KG1 (cell line): ENCODE results near the gene RNF31.

Experiments
- DNase-seq: peaks from one replicate; lab custom pipeline; 2025; lab: John Stamatoyannopoulos, UW

RNF31 gene

GRCh38 chr14:24159777-24160498 lies 12.6 kb downstream of the RNF31 start:
- DNase-seq, result no peak

- DNase-seq, result no peak
Observed at GRCh38 chr14:24160499-24160849, 13.2 kb downstream of the RNF31 start.

GRCh38 chr14:24160850-24161804 lies 13.8 kb downstream of the RNF31 start, which contains the start of gene IRF9:
Gene IRF9, plus strand, starts transcription at chr14:24161265. Its CDS starts 880 bp downstream, at chr14:24162145.
- DNase-seq, result peak; percentile 91

GRCh38 chr14:24162093-24162492 lies 14.8 kb downstream of the RNF31 start:
- DNase-seq, result no peak

GRCh38 chr14:24164518-24164991 lies 17.3 kb downstream of the RNF31 start:
- no peak for DNase-seq

- no peak for DNase-seq
Observed at GRCh38 chr14:24165785-24166184, 18.5 kb downstream of the RNF31 start.

GRCh38 chr14:24167469-24168114 lies 20.3 kb downstream of the RNF31 start:
- no peak for DNase-seq

- no peak for DNase-seq
Observed at GRCh38 chr14:24171422-24172260, 24.3 kb downstream of the RNF31 start, which contains the start of gene REC8. Gene REC8, plus strand, starts transcription at chr14:24172080. Its CDS starts 473 bp downstream, at chr14:24172553.

- DNase-seq, result no peak
Observed at GRCh38 chr14:24172261-24172860, 25.1 kb downstream of the RNF31 start.

GRCh38 chr14:24172871-24173281 lies 25.6 kb downstream of the RNF31 start:
- no peak for DNase-seq

- no peak for DNase-seq
Observed at GRCh38 chr14:24176599-24176998, 29.3 kb downstream of the RNF31 start.

GRCh38 chr14:24177041-24177825 lies 29.9 kb downstream of the RNF31 start:
- DNase-seq, result no peak

GRCh38 chr14:24177891-24178290 lies 30.6 kb downstream of the RNF31 start:
- DNase-seq, result no peak

- no peak for DNase-seq
Observed at GRCh38 chr14:24178399-24179178, 31.3 kb downstream of the RNF31 start.

GRCh38 chr14:24179294-24179960 lies 32.1 kb downstream of the RNF31 start:
- no peak for DNase-seq

- DNase-seq, result no peak
Observed at GRCh38 chr14:24179961-24180796, 32.9 kb downstream of the RNF31 start.

- DNase-seq, result no peak
Observed at GRCh38 chr14:24181371-24182077, 34.2 kb downstream of the RNF31 start.
